Panc1 (cell line): ENCODE data around the gene CTNND1. TPM values are rescaled to one million over a fixed set of nuclear protein-coding genes. Genes with fewer than 3 reads are reported as not detected.
"Not testable (repeated sequence)": the region's sequence is repeated elsewhere in the genome, so short reads cannot be mapped to it uniquely, and the experiment has no call there.

Experiments used
- ATAC-seq: fragments of 200-7000 bp; cut with Tn5 transposase; 2 replicates; pipeline ENCODE4 v1.9.1; 2020; ENCODE audit warnings: mild to moderate bottlenecking, moderate library complexity
- BruUV-seq: library from RNA; stranded (reverse); fragments of 400-500 nt; replicated peaks from 2 replicates; lab custom pipeline; 2021; lab: Mats Ljungman, UMichigan
- CTCF ChIA-PET: fragments of 300-600 bp; sonication (Branson Sonifier 250); formaldehyde crosslinking; loops from one replicate; lab custom pipeline; 2022; ENCODE audit warnings: antibody characterized with exemption; lab: Charles Lee
- POLR2A ChIA-PET: fragments of 300-600 bp; sonication (Branson Sonifier 250); formaldehyde crosslinking; loops from one replicate; lab custom pipeline; 2022; ENCODE audit warnings: antibody characterized with exemption; lab: Charles Lee
- DNase-seq: peaks from one replicate; pipeline ENCODE4 v3.0.0-alpha.2; 2010; ENCODE audit warnings: low read depth, low spot score
- H3K27ac ChIP-seq: 2 replicates; pipeline ENCODE4 v1.5.1; 2011; ENCODE audit warnings: mild to moderate bottlenecking, low read length, inconsistent platforms
- H3K27me3 ChIP-seq: fragments of 200-500 bp; sonication (Bioruptor generic); 2 replicates; pipeline ENCODE4 v1.6.0; 2014; ENCODE audit warnings: low read length, inconsistent platforms; ENCODE audit not compliant: control insufficient read depth, insufficient read depth
- H3K36me3 ChIP-seq: fragments of 200-500 bp; sonication (Bioruptor generic); 2 replicates; pipeline ENCODE4 v1.5.1; 2014; ENCODE audit warnings: inconsistent platforms, mild to moderate bottlenecking, low read length, moderate library complexity; ENCODE audit not compliant: control insufficient read depth, insufficient read depth
- H3K4me1 ChIP-seq: 2 replicates; pipeline ENCODE4 v1.5.1; 2011; ENCODE audit warnings: inconsistent platforms, mild to moderate bottlenecking, low read length, moderate library complexity; ENCODE audit not compliant: control insufficient read depth, insufficient read depth
- H3K4me3 ChIP-seq, 2 experiments: 2 replicates each; pipeline ENCODE4 v1.5.1; 2011 to 2012; ENCODE audit warnings: low read depth in 2 of 2, low read length in 2 of 2, mild to moderate bottlenecking in 2 of 2, inconsistent platforms in 1 of 2, moderate library complexity in 1 of 2
- H3K9me3 ChIP-seq: fragments of 200-500 bp; sonication (Bioruptor generic); 2 replicates; pipeline ENCODE4 v1.5.1; 2014; ENCODE audit warnings: low read depth, mild to moderate bottlenecking, inconsistent platforms, low read length, moderate library complexity; ENCODE audit not compliant: control insufficient read depth, insufficient read depth
- POLR2AphosphoS5 ChIP-seq: IDR thresholded peaks from 2 replicates; pipeline ENCODE4 v1.6.1; 2012; ENCODE audit warnings: mild to moderate bottlenecking, low read depth, low read length, moderate library complexity
- SIN3A ChIP-seq: IDR thresholded peaks from 2 replicates; pipeline ENCODE4 v1.6.1; 2012; ENCODE audit warnings: low read depth, mild to moderate bottlenecking, low read length, moderate library complexity, borderline replicate concordance; ENCODE audit not compliant: insufficient read depth
- TCF7L2 ChIP-seq: IDR thresholded peaks from 2 replicates; pipeline ENCODE4 v1.6.1; 2011; ENCODE audit warnings: mild to moderate bottlenecking, low read depth, low read length, inconsistent platforms
- in situ Hi-C: cut with HindIII; loops from 2 replicates; pipeline ENCODE4 v1.10.0; 2016; ENCODE audit warnings: low sequenced_read_pairs, low pct_unique_long_range_greater_than_20kb
- intact Hi-C: fragments of 100-400 bp; cut with micrococcal nuclease; formaldehyde crosslinking; loops from one replicate; pipeline ENCODE4 v1.10.0; 2022; ENCODE audit not compliant: unreplicated experiment
- total RNA-seq: library from RNA; stranded (reverse); gene quantifications from one replicate; pipeline ENCODE4 v1.2.1, GENCODE V29; 2021; ENCODE audit not compliant: unreplicated experiment
- TF ChIP-seq, protein P1 (sequence below): fragments of 450-650 bp; IDR thresholded peaks from 2 replicates; pipeline ENCODE4 v1.5.1; 2017; ENCODE audit warnings: mild to moderate bottlenecking
- TF ChIP-seq, protein P2 (sequence below), 2 experiments: IDR thresholded peaks; 2 replicates each; pipeline ENCODE4 v1.6.1; 2011 to 2012; ENCODE audit warnings: low read depth in 2 of 2, control low read depth in 1 of 2, low read length in 1 of 2, mild to moderate bottlenecking in 1 of 2, moderate library complexity in 1 of 2; ENCODE audit not compliant: insufficient read depth in 1 of 2

Gene CTNND1
- total RNA-seq, 1 experiment from 2014 or later = 189 TPM

DNA sequence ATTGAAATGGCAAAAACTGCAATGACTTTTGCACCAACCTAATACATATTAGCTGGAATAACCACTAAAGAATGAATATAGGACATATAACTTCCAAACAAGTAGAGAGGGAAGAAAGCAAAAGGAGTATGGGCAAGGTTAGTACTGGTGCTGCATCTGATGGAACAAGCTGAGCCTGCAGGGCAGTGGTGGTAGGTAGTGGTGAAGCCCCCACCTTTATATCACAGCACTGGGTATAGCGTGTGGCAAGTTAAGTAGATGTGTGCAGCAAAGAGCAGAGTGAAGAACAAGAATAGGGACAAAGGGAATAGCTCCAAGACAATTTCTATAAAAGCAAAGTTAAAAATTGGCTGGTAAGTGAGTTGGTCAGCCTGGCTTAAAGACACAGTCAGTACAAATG is 62.3 kb downstream of the CTNND1 start:
- no peaks in the 10 kb centered on the region for H3K4me1 ChIP-seq
- ChIA-PET CTCF (no interaction called here), POLR2A (no interaction called here)
- H3K36me3 ChIP-seq = peaks cover 3% of the 10 kb centered on the region
- in situ Hi-C loops = no loop called here
- BruUV-seq = no TSS peak
- intact Hi-C loops = loop anchor here (10.0 kb wide), 2 partner anchors 461 to 701 kb away; no protein-coding TSS in a partner anchor
- H3K4me3 ChIP-seq = no peak overlapping the region
- H3K27me3 ChIP-seq = no peaks in the 10 kb centered on the region
- ATAC-seq (no peak), DNase-seq (no peak)
- no peaks in the 10 kb centered on the region for H3K9me3 ChIP-seq
- no peak overlapping the region for H3K27ac ChIP-seq
- no peak for TF ChIP-seq SIN3A
- TF ChIP-seq TCF7L2 = no peak
- TF ChIP-seq, protein P1, sequence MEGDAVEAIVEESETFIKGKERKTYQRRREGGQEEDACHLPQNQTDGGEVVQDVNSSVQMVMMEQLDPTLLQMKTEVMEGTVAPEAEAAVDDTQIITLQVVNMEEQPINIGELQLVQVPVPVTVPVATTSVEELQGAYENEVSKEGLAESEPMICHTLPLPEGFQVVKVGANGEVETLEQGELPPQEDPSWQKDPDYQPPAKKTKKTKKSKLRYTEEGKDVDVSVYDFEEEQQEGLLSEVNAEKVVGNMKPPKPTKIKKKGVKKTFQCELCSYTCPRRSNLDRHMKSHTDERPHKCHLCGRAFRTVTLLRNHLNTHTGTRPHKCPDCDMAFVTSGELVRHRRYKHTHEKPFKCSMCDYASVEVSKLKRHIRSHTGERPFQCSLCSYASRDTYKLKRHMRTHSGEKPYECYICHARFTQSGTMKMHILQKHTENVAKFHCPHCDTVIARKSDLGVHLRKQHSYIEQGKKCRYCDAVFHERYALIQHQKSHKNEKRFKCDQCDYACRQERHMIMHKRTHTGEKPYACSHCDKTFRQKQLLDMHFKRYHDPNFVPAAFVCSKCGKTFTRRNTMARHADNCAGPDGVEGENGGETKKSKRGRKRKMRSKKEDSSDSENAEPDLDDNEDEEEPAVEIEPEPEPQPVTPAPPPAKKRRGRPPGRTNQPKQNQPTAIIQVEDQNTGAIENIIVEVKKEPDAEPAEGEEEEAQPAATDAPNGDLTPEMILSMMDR = no peak
- TF ChIP-seq, protein P2, sequence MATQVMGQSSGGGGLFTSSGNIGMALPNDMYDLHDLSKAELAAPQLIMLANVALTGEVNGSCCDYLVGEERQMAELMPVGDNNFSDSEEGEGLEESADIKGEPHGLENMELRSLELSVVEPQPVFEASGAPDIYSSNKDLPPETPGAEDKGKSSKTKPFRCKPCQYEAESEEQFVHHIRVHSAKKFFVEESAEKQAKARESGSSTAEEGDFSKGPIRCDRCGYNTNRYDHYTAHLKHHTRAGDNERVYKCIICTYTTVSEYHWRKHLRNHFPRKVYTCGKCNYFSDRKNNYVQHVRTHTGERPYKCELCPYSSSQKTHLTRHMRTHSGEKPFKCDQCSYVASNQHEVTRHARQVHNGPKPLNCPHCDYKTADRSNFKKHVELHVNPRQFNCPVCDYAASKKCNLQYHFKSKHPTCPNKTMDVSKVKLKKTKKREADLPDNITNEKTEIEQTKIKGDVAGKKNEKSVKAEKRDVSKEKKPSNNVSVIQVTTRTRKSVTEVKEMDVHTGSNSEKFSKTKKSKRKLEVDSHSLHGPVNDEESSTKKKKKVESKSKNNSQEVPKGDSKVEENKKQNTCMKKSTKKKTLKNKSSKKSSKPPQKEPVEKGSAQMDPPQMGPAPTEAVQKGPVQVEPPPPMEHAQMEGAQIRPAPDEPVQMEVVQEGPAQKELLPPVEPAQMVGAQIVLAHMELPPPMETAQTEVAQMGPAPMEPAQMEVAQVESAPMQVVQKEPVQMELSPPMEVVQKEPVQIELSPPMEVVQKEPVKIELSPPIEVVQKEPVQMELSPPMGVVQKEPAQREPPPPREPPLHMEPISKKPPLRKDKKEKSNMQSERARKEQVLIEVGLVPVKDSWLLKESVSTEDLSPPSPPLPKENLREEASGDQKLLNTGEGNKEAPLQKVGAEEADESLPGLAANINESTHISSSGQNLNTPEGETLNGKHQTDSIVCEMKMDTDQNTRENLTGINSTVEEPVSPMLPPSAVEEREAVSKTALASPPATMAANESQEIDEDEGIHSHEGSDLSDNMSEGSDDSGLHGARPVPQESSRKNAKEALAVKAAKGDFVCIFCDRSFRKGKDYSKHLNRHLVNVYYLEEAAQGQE (IDR thresholded peaks at IDR 0.05; ENCODE audit: insufficient read depth in 1 of 2, low read depth in 2 of 2, low read length in 1 of 2) = no peak
- TF ChIP-seq POLR2AphosphoS5 = peak; percentile 43; the same call in 1 of the 2 replicates

DNA sequence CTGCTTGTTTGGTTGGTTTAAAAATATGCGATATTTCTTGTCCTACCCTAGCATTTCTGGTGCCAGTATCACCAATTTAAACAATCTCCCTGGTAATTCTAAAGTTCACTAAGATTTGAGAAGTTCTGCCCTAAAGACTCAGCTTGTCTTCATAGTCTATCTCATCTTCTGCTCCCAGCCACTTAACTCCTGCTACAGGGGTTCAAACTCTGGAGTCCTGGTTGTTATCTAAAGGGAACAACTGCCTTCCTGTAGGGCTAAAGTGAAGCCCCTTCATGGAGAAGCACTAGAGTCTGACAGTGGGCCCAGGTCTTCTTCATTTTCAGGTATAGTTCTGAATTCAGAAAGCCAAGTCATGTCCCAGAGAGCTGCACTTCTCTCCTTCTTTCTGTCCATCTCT is 73.2 kb downstream of the CTNND1 start:
- POLR2A ChIA-PET = no interaction called here
- intact Hi-C loops (no loop called here), in situ Hi-C loops (no loop called here)
- H3K4me3 ChIP-seq = no peak overlapping the region
- BruUV-seq = no TSS peak
- no peaks in the 10 kb centered on the region for H3K9me3 ChIP-seq
- CTCF ChIA-PET = no interaction called here
- H3K36me3 ChIP-seq = no peaks in the 10 kb centered on the region
- no peaks in the 10 kb centered on the region; the same call in 1 of the 2 replicates for H3K27me3 ChIP-seq
- no peak overlapping the region for H3K27ac ChIP-seq
- no peak for ATAC-seq
- H3K4me1 ChIP-seq = no peaks in the 10 kb centered on the region
- no peak for DNase-seq
- TF ChIP-seq POLR2AphosphoS5 (no peak), SIN3A (no peak), TCF7L2 (no peak)
- TF ChIP-seq, protein P1 = no peak
- TF ChIP-seq, protein P2 (IDR thresholded peaks at IDR 0.05; ENCODE audit: insufficient read depth in 1 of 2, low read depth in 2 of 2, low read length in 1 of 2) = no peak

DNA sequence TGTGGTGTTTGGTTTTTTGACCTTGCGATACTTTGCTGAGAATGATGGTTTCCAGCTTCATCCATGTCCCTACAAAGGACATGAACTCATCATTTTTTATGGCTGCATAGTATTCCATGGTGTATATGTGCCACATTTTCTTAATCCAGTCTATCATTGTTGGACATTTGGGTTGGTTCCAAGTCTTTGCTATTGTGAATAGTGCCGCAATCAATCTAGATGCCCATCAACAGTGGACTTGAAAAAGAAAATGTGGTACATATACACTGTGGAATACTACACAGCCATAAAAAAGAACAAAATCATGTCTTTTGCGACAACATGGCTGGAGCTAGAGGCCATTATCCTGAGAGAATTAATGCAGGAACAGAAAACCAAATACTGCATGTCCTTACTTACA is 77.0 kb downstream of the CTNND1 start:
- ATAC-seq, H3K36me3 ChIP-seq, BruUV-seq, H3K4me3 ChIP-seq, H3K4me1 ChIP-seq, CTCF ChIA-PET, H3K27ac ChIP-seq, DNase-seq, H3K9me3 ChIP-seq, POLR2A ChIA-PET, H3K27me3 ChIP-seq, intact Hi-C loops, in situ Hi-C loops: not testable (repeated sequence)
